Fibroblast of mammary gland (primary cell): ENCODE results near the gene FAM227B.
A peak's percentile ranks its signal among the peaks of the same experiment; 100 is the strongest.

Experiments
- DNase-seq: peaks from one replicate; pipeline ENCODE4 v3.0.0-alpha.2; 2010; ENCODE audit warnings: low read depth
- H3K4me3 ChIP-seq: 2 replicates; pipeline ENCODE4 v1.5.1; 2011; ENCODE audit warnings: low read depth, mild to moderate bottlenecking, low read length, moderate library complexity; ENCODE audit not compliant: control insufficient read depth
- CTCF ChIP-seq: conservative IDR thresholded peaks from 2 replicates; pipeline ENCODE4 v1.5.1; 2011; ENCODE audit warnings: low read depth, low read length, inconsistent platforms; ENCODE audit not compliant: control insufficient read depth, insufficient read depth

FAM227B gene

DNA sequence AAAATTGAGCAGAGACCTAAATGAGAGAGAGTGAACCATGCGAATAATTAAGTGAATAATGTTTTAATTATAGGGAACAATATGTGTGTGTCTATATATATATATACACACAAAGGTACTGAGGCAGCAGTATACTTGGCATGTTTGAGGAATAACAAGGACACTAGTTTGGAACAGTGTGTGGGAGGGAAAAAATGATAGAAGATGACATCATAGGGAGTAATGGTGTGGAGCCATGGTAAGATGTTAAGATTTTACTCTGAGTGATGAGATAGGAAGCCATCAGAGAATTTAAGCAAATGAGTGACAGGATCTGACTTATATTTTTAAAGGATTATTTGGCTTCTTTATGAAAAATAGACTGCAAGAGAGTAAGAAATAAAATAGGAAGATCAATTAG, 29.4 kb upstream of the FAM227B start:
- DNase-seq, result peak; percentile 52
- TF ChIP-seq CTCF, result no peak
- no peak overlapping the region for H3K4me3 ChIP-seq

DNA sequence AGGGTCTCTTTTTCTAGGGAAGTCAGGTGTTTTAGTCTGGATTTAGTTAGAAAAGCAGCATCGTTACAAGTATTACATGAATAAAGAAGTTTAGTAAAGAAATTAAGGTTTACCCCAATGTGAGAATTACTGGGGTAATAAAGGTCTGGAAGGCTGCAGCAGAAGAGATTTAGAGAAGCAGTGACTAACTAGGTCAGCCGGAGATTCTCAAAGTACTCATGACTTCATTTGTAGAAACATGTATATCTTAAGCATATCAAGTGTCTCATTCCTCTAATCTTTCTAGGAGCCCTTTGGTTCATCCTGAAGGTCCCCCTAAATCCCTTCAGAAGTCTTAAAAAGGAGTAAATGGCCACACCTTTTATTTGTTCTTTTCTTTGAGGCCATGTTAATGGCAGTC, 26.3 kb upstream of the FAM227B start:
- H3K4me3 ChIP-seq, result no peak overlapping the region
- DNase-seq, result no peak
- TF ChIP-seq CTCF, result no peak

DNA sequence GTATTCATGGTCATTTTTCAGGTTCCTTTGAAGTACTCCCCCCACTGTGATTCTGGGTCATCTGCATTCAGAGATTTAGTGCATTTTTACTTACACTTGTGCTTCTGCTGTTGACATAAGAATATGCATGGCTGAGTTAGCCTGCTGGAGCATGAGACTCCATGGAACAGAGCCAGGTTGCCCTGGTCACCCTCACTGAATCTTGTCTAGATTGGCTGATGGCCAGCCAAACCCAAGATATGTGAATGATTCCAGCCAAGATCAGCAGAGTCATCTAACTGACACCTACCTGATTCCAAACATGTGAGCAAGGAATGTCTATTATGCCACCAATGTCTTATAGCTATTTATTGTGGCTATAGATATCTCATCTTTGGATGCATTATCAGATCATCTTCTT, 25.3 kb upstream of the FAM227B start:
- H3K4me3 ChIP-seq, result no peak overlapping the region
- peak; percentile 82 for DNase-seq
- TF ChIP-seq CTCF, result no peak

DNA sequence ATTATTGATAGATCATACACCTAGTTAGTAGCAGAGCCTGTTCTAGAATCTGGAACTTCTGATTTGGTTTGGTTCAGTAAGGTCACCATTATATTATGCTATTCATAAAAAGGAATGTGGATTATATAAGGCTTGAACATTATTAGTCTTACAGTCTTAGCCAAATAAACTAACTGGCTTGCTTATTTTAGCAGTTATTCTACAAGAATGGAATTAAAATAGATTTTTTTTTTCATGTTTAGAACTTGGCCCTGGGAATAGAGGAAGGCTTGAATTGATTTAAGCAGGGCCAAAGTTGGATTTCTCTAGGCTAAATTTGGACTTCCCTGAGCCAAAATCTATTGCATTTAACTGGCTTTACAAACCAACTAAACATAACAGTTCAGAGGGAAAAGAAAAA, 24.7 kb upstream of the FAM227B start:
- no peak for DNase-seq
- no peak for TF ChIP-seq CTCF
- H3K4me3 ChIP-seq, result no peak overlapping the region

DNA sequence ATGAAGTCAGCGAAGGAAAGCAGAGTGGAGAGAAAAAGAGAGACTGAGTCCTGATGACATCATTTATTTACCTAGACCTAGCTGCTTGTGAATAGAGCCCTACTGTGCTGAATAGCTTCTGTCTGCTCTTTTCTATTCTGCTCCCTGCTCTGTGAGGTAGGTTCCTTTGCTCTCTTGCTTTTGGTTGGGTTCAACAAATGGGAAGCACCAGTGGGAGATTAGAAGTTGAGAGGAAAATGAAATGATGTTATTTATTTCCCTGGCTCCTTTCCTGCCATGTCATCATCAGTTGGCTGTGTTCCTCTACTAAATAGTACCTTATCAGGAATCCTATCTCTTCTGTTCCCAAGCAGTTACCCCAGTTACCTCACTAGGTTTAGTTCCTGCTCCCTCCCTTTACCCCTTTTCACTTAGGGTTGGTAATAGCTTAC, 23.8 kb upstream of the FAM227B start:
- DNase-seq, result no peak
- TF ChIP-seq CTCF, result no peak
- no peak overlapping the region for H3K4me3 ChIP-seq

GRCh38 chr15:49637857-49638256, 17.2 kb upstream of the FAM227B start:
- no peak for TF ChIP-seq CTCF
- no peak overlapping the region for H3K4me3 ChIP-seq

GRCh38 chr15:49628379-49628778, 7.8 kb upstream of the FAM227B start:
- no peak for DNase-seq
- TF ChIP-seq CTCF, result no peak
- no peak overlapping the region for H3K4me3 ChIP-seq

More at GRCh38 chr15:49637857-49638256, 17.2 kb upstream of the FAM227B start:
- DNase-seq, result no peak
